ENCODE measurements around the gene NPBWR2. TPM values are rescaled to one million over a fixed set of nuclear protein-coding genes. Genes with fewer than 3 reads are reported as not detected.

NPBWR2 gene
- total RNA-seq = not detected

- TF ChIP-seq CTCF (IDR thresholded peaks at IDR 0.05) = no peak
- no peaks in the 10 kb centered on the region for H3K36me3 ChIP-seq
- DNase-seq (ENCODE audit: low spot score) = no peak
- H3K27ac ChIP-seq = no peak within 1 kb of the TSS
- no peaks in the 10 kb centered on the region for H3K27me3 ChIP-seq
- peaks cover 0 to 7% of the 10 kb centered on the region in 2 donors for H3K4me1 ChIP-seq
- H3K4me3 ChIP-seq = no peak within 1 kb of the TSS
- H3K9me3 ChIP-seq = no peaks in the 10 kb centered on the region
These were observed at the start of gene NPBWR2 for GRCh38 chr20:64106981-64107735. NPBWR2 (minus strand) TSS chr20:64107565; CDS start chr20:64106831, 734 bp downstream.

- TF ChIP-seq CTCF (IDR thresholded peaks at IDR 0.05) = no peak
- Histone ChIP-seq H3K9me3 (no peaks in the 10 kb centered on the region), H3K4me1 (no peaks in the 10 kb centered on the region), H3K36me3 (no peaks in the 10 kb centered on the region), H3K4me3 (no peak overlapping the region), H3K27ac (no peak overlapping the region), H3K27me3 (peaks cover 4 to 9% of the 10 kb centered on the region in 2 donors)
- no peak for DNase-seq (ENCODE audit: low spot score)
These were observed 48.9 kb upstream of the NPBWR2 start for GRCh38 chr20:64156136-64156885.

- Histone ChIP-seq H3K27me3 (peaks cover under 1% of the 10 kb centered on the region in 2 donors), H3K4me3 (no peak overlapping the region), H3K27ac (no peak overlapping the region), H3K4me1 (no peaks in the 10 kb centered on the region), H3K9me3 (no peaks in the 10 kb centered on the region), H3K36me3 (no peaks in the 10 kb centered on the region)
- TF ChIP-seq CTCF (IDR thresholded peaks at IDR 0.05) = no peak
- DNase-seq (ENCODE audit: low spot score) = no peak
These were observed 48.1 kb upstream of the NPBWR2 start for GRCh38 chr20:64155258-64156135.

GRCh38 chr20:64154590-64155257, 47.4 kb upstream of the NPBWR2 start:
- H3K4me1 ChIP-seq = no peaks in the 10 kb centered on the region
- no peak overlapping the region for H3K4me3 ChIP-seq
- H3K36me3 ChIP-seq = no peaks in the 10 kb centered on the region
- no peaks in the 10 kb centered on the region for H3K9me3 ChIP-seq
- no peak overlapping the region for H3K27ac ChIP-seq
- no peak for DNase-seq (ENCODE audit: low spot score)
- no peak for TF ChIP-seq CTCF (IDR thresholded peaks at IDR 0.05)
- no peaks in the 10 kb centered on the region for H3K27me3 ChIP-seq

GRCh38 chr20:64153861-64154589, 46.7 kb upstream of the NPBWR2 start:
- H3K36me3 ChIP-seq = no peaks in the 10 kb centered on the region
- H3K4me3 ChIP-seq = no peak overlapping the region
- no peaks in the 10 kb centered on the region for H3K4me1 ChIP-seq
- H3K27me3 ChIP-seq = no peaks in the 10 kb centered on the region
- DNase-seq (ENCODE audit: low spot score) = no peak
- H3K27ac ChIP-seq = no peak overlapping the region
- no peak for TF ChIP-seq CTCF (IDR thresholded peaks at IDR 0.05)
- H3K9me3 ChIP-seq = no peaks in the 10 kb centered on the region
